NB4 (cell line): Measurements from ENCODE around the gene GPR35.

Experiments
- CTCF ChIP-seq: IDR thresholded peaks from one replicate; pipeline ENCODE4 v1.5.1; 2012; ENCODE audit warnings: low read depth, low read length
- POLR2A ChIP-seq: IDR thresholded peaks from 2 replicates; pipeline ENCODE4 v1.6.1; 2011; ENCODE audit warnings: mild to moderate bottlenecking; ENCODE audit not compliant: insufficient read length; ENCODE audit errors: extremely low read depth
- TF ChIP-seq, protein P1 (sequence below): IDR thresholded peaks from 2 replicates; pipeline ENCODE4 v1.6.1; 2011; ENCODE audit warnings: low read depth, low read length

- TF ChIP-seq CTCF, result no peak
- TF ChIP-seq POLR2A, result no peak
- TF ChIP-seq, protein P1, sequence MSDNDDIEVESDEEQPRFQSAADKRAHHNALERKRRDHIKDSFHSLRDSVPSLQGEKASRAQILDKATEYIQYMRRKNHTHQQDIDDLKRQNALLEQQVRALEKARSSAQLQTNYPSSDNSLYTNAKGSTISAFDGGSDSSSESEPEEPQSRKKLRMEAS, result no peak
These were observed 22.9 kb downstream of the GPR35 start for GRCh38 chr2:240648155-240648649.
